GM23248 (cell line): ENCODE data around the gene C6orf120. TPM values are rescaled to one million over a fixed set of nuclear protein-coding genes. Genes with fewer than 3 reads are reported as not detected.

ENCODE experiments used
- DNase-seq: peaks from one replicate; pipeline ENCODE4 v3.0.0-alpha.2; 2015
- H2AFZ ChIP-seq: fragments of 200-600 bp; sonication (generic); 2 replicates; pipeline ENCODE4 v1.6.1; 2016; ENCODE audit warnings: antibody characterized with exemption
- H3F3A ChIP-seq: fragments of 200-600 bp; sonication (generic); 2 replicates; pipeline ENCODE4 v1.6.1; 2016; ENCODE audit warnings: mild to moderate bottlenecking, antibody characterized with exemption, mixed run types; ENCODE audit not compliant: insufficient read depth
- H3K27ac ChIP-seq: fragments of 200-600 bp; sonication (generic); 2 replicates; pipeline ENCODE4 v1.5.1; 2016; ENCODE audit warnings: mild to moderate bottlenecking
- H3K27me3 ChIP-seq: fragments of 200-600 bp; sonication (generic); replicated peaks from 2 replicates; pipeline ENCODE4 v1.6.1; 2016; ENCODE audit warnings: mild to moderate bottlenecking; ENCODE audit not compliant: insufficient read depth
- H3K36me3 ChIP-seq: fragments of 200-600 bp; sonication (generic); 2 replicates; pipeline ENCODE4 v1.6.1; 2016; ENCODE audit warnings: low read depth, mild to moderate bottlenecking
- H3K4me1 ChIP-seq: fragments of 200-600 bp; sonication (generic); 2 replicates; pipeline ENCODE4 v1.6.1; 2016; ENCODE audit warnings: mild to moderate bottlenecking; ENCODE audit not compliant: insufficient read depth
- H3K4me2 ChIP-seq: fragments of 200-600 bp; sonication (generic); one replicate; pipeline ENCODE4 v1.6.1; 2016; ENCODE audit warnings: mild to moderate bottlenecking; ENCODE audit not compliant: unreplicated experiment
- H3K4me3 ChIP-seq: fragments of 200-600 bp; sonication (generic); 2 replicates; pipeline ENCODE4 v1.5.1; 2016; ENCODE audit warnings: mild to moderate bottlenecking
- H3K79me2 ChIP-seq: fragments of 200-600 bp; sonication (generic); 2 replicates; pipeline ENCODE4 v1.6.1; 2016; ENCODE audit warnings: mild to moderate bottlenecking; ENCODE audit not compliant: insufficient read depth
- H3K9ac ChIP-seq: fragments of 200-600 bp; sonication (generic); 2 replicates; pipeline ENCODE4 v1.6.1; 2016; ENCODE audit warnings: mild to moderate bottlenecking
- H3K9me2 ChIP-seq: fragments of 200-600 bp; sonication (generic); 2 replicates; pipeline ENCODE4 v1.6.1; 2016; ENCODE audit warnings: mixed run types, mild to moderate bottlenecking, moderate library complexity; ENCODE audit not compliant: insufficient read depth
- H3K9me3 ChIP-seq: fragments of 200-600 bp; sonication (generic); one replicate; pipeline ENCODE4 v1.6.1; 2017; ENCODE audit warnings: low read depth
- H4K20me1 ChIP-seq: fragments of 200-600 bp; sonication (generic); 2 replicates; pipeline ENCODE4 v1.6.0; 2016; ENCODE audit not compliant: insufficient read depth
- EZH2 ChIP-seq: fragments of 200-600 bp; sonication (generic); IDR thresholded peaks from 2 replicates; pipeline ENCODE4 v1.6.1; 2018; ENCODE audit warnings: antibody characterized with exemption, mild to moderate bottlenecking; ENCODE audit not compliant: insufficient read depth, poor library complexity, severe bottlenecking
- EZH2phosphoT487 ChIP-seq: fragments of 200-600 bp; sonication (generic); IDR thresholded peaks from 2 replicates; pipeline ENCODE4 v1.6.1; 2018; ENCODE audit warnings: antibody characterized with exemption, moderate library complexity, mild to moderate bottlenecking, low read depth; ENCODE audit not compliant: insufficient read depth
- WGBS, 2 experiments: methylation state at CpG; one replicate each; pipeline ENCODE4 v1.1.6; 2015 to 2017; ENCODE audit warnings: low lambda C conversion rate in 2 of 2, low coverage in 1 of 2; ENCODE audit errors: missing lambda C conversion rate in 2 of 2; 5-methylcytosine and 5-hydroxymethylcytosine counted together
- in situ Hi-C: fragments of 300-500 bp; cut with MboI; formaldehyde crosslinking; loops from 2 replicates; pipeline ENCODE4 v1.15.0; 2020
- polyA plus RNA-seq: library from polyadenylated mRNA; unstranded; fragments of >200 nt; fragmentation: Nextera tagmentation; extraction: Ambion mirVana; gene quantifications from 2 replicates; pipeline ENCODE4 v1.2.1, GENCODE V29; 2016
- total RNA-seq: library from RNA; depleted of rRNA; stranded (reverse); fragments of >200 nt; shearing (Covaris generic); gene quantifications from 2 replicates; pipeline ENCODE4 v1.2.3, GENCODE V29; 2014

The C6orf120 gene
- total and polyA plus RNA-seq, 2 experiments from 2014 or later: 39.4 to 72.7 TPM

GRCh38 chr6:169726049-169726400, 24.1 kb downstream of the C6orf120 start:
- Histone ChIP-seq H3K36me3 (no peaks in the 10 kb centered on the region), H3K9me2 (no peaks in the 10 kb centered on the region), H3K27ac (no peak overlapping the region), H3K79me2 (peaks cover 14% of the 10 kb centered on the region), H4K20me1 (no peaks in the 10 kb centered on the region), H3K27me3 (no peaks in the 10 kb centered on the region), H3K4me2 (no peak overlapping the region), H3F3A (peaks cover 34% of the 10 kb centered on the region), H3K4me1 (peaks cover 14% of the 10 kb centered on the region), H3K9ac (no peak overlapping the region), H3K9me3 (no peaks in the 10 kb centered on the region), H3K4me3 (no peak overlapping the region), H2AFZ (no peak overlapping the region)
- TF ChIP-seq EZH2 (no peak), EZH2phosphoT487 (no peak)
- in situ Hi-C loops: no loop called here
- 95 to 100% methylated on average over 1 of the region's 1 CpG for WGBS, 2 experiments
- no peak for DNase-seq

- TF ChIP-seq EZH2: no peak
- TF ChIP-seq EZH2phosphoT487: no peak
- Histone ChIP-seq H3K27ac (no peak overlapping the region), H3K9me3 (no peaks in the 10 kb centered on the region), H3K36me3 (no peaks in the 10 kb centered on the region), H3K9me2 (no peaks in the 10 kb centered on the region), H4K20me1 (no peaks in the 10 kb centered on the region), H3K79me2 (peaks cover 5% of the 10 kb centered on the region), H3K4me1 (peaks cover 8% of the 10 kb centered on the region), H2AFZ (no peak overlapping the region), H3K4me3 (no peak overlapping the region), H3K9ac (no peak overlapping the region), H3K4me2 (no peak overlapping the region), H3K27me3 (no peaks in the 10 kb centered on the region), H3F3A (peaks cover 24% of the 10 kb centered on the region)
- in situ Hi-C loops: no loop called here
- DNase-seq: no peak
These were observed 25.0 kb downstream of the C6orf120 start for GRCh38 chr6:169726963-169727362.

GRCh38 chr6:169729961-169730360, 28.0 kb downstream of the C6orf120 start:
- TF ChIP-seq EZH2 (no peak), EZH2phosphoT487 (no peak)
- H3K4me3 ChIP-seq: no peak overlapping the region
- H3K36me3 ChIP-seq: no peaks in the 10 kb centered on the region
- H3K9ac ChIP-seq: no peak overlapping the region
- no peaks in the 10 kb centered on the region for H4K20me1 ChIP-seq
- no peaks in the 10 kb centered on the region for H3K9me3 ChIP-seq
- DNase-seq: no peak
- H2AFZ ChIP-seq: no peak overlapping the region
- H3F3A ChIP-seq: peaks cover 10% of the 10 kb centered on the region; the same call in 1 of the 2 replicates
- H3K9me2 ChIP-seq: no peaks in the 10 kb centered on the region
- H3K27me3 ChIP-seq: no peaks in the 10 kb centered on the region
- H3K27ac ChIP-seq: no peak overlapping the region
- in situ Hi-C loops: no loop called here
- no peak overlapping the region for H3K4me2 ChIP-seq
- no peaks in the 10 kb centered on the region for H3K4me1 ChIP-seq
- no peaks in the 10 kb centered on the region for H3K79me2 ChIP-seq

- in situ Hi-C loops: no loop called here
- Histone ChIP-seq H3K4me2 (no peak overlapping the region), H3K9me3 (no peaks in the 10 kb centered on the region), H3K9me2 (no peaks in the 10 kb centered on the region), H3F3A (no peaks in the 10 kb centered on the region), H3K36me3 (no peaks in the 10 kb centered on the region), H3K4me3 (no peak overlapping the region), H3K27me3 (no peaks in the 10 kb centered on the region; the same call in 1 of the 2 replicates), H2AFZ (0 out of 2 replicates have a peak overlapping the region, but pooled peaks have one; percentile 30), H4K20me1 (no peaks in the 10 kb centered on the region), H3K4me1 (no peaks in the 10 kb centered on the region), H3K27ac (no peak overlapping the region), H3K79me2 (no peaks in the 10 kb centered on the region), H3K9ac (no peak overlapping the region)
- no peak for TF ChIP-seq EZH2phosphoT487
- no peak for TF ChIP-seq EZH2
- WGBS, 2 experiments: 33 to 43% methylated on average over 9 of the region's 9 CpGs
- DNase-seq: peak; percentile 53
These were observed 36.5 kb downstream of the C6orf120 start for GRCh38 chr6:169738204-169738975.
